GM06990 (cell line): ENCODE results near the gene SLC5A10.

ENCODE experiments used
- DNase-seq: peaks from one replicate; pipeline ENCODE4 v3.0.0-alpha.2; 2011; ENCODE audit not compliant: insufficient read length; ENCODE audit errors: extremely low read depth
- H3K27me3 ChIP-seq: replicated peaks from 2 replicates; pipeline ENCODE4 v1.6.0; 2011; ENCODE audit warnings: low read length; ENCODE audit not compliant: control insufficient read depth, insufficient read depth
- H3K36me3 ChIP-seq: 2 replicates; pipeline ENCODE4 v1.5.1; 2011; ENCODE audit warnings: low read length; ENCODE audit not compliant: control insufficient read depth, insufficient read depth
- H3K4me3 ChIP-seq: replicated peaks from 2 replicates; pipeline ENCODE4 v1.5.1; 2011; ENCODE audit warnings: low read depth, mild to moderate bottlenecking, control low read depth, low read length
- CTCF ChIP-seq: IDR thresholded peaks from 2 replicates; pipeline ENCODE4 v1.5.1; 2011; ENCODE audit warnings: low read length, control low read depth, mild to moderate bottlenecking, inconsistent platforms; ENCODE audit not compliant: insufficient read depth, poor library complexity, severe bottlenecking

The SLC5A10 gene

GRCh38 chr17:18977021-18977420 is 25.1 kb downstream of the SLC5A10 start:
- Histone ChIP-seq H3K27me3 (no peaks in the 10 kb centered on the region), H3K36me3 (peaks cover 19% of the 10 kb centered on the region), H3K4me3 (no peak overlapping the region)
- DNase-seq, result no peak
- no peak for TF ChIP-seq CTCF

- no peak for TF ChIP-seq CTCF
- H3K36me3 ChIP-seq, result peaks cover 19% of the 10 kb centered on the region
- H3K4me3 ChIP-seq, result no peak overlapping the region
- DNase-seq, result no peak
- no peaks in the 10 kb centered on the region for H3K27me3 ChIP-seq
Observed at GRCh38 chr17:18977646-18978045, 25.7 kb downstream of the SLC5A10 start.

GRCh38 chr17:18978050-18978449 is 26.1 kb downstream of the SLC5A10 start:
- DNase-seq, result no peak
- no peak for TF ChIP-seq CTCF
- Histone ChIP-seq H3K4me3 (no peak overlapping the region), H3K36me3 (peaks cover 16% of the 10 kb centered on the region), H3K27me3 (no peaks in the 10 kb centered on the region)

GRCh38 chr17:18978655-18979054 is 26.7 kb downstream of the SLC5A10 start:
- Histone ChIP-seq H3K36me3 (peaks cover 16% of the 10 kb centered on the region), H3K27me3 (no peaks in the 10 kb centered on the region), H3K4me3 (no peak overlapping the region)
- DNase-seq, result no peak
- no peak for TF ChIP-seq CTCF

GRCh38 chr17:18980682-18981334 is 28.8 kb downstream of the SLC5A10 start:
- Histone ChIP-seq H3K4me3 (no peak overlapping the region), H3K36me3 (peaks cover 19% of the 10 kb centered on the region), H3K27me3 (no peaks in the 10 kb centered on the region)
- no peak for TF ChIP-seq CTCF
- DNase-seq, result no peak

GRCh38 chr17:18981335-18981641 is 29.3 kb downstream of the SLC5A10 start:
- no peak for DNase-seq
- Histone ChIP-seq H3K4me3 (no peak overlapping the region), H3K36me3 (peaks cover 18% of the 10 kb centered on the region), H3K27me3 (no peaks in the 10 kb centered on the region)
- no peak for TF ChIP-seq CTCF
